HG03439 (cell line): ENCODE measurements around the gene ARVCF.
A peak's percentile ranks its signal among the peaks of the same experiment; 100 is the strongest.
"Not testable (repeated sequence)": the region's sequence is repeated elsewhere in the genome, so short reads cannot be mapped to it uniquely, and the experiment has no call there.

Experiments used
- ATAC-seq: cut with Tn5 transposase; IDR thresholded peaks from one replicate; pipeline ENCODE4 v1.9.1; 2021; ENCODE audit warnings: mild to moderate bottlenecking, moderate library complexity; ENCODE audit not compliant: unreplicated experiment

Gene ARVCF

GRCh38 chr22:19941365-19942082 lies 75.1 kb downstream of the ARVCF start, which contains the start of the genes COMT and TXNRD2:
COMT (plus strand) TSS chr22:19941772; CDS start chr22:19962527, 20,755 bp downstream.
TXNRD2 (minus strand) TSS chr22:19941818; CDS start chr22:19941803, 15 bp downstream.
- ATAC-seq = peak; percentile 57

GRCh38 chr22:19940536-19941364 lies 75.9 kb downstream of the ARVCF start:
- no peak for ATAC-seq

DNA sequence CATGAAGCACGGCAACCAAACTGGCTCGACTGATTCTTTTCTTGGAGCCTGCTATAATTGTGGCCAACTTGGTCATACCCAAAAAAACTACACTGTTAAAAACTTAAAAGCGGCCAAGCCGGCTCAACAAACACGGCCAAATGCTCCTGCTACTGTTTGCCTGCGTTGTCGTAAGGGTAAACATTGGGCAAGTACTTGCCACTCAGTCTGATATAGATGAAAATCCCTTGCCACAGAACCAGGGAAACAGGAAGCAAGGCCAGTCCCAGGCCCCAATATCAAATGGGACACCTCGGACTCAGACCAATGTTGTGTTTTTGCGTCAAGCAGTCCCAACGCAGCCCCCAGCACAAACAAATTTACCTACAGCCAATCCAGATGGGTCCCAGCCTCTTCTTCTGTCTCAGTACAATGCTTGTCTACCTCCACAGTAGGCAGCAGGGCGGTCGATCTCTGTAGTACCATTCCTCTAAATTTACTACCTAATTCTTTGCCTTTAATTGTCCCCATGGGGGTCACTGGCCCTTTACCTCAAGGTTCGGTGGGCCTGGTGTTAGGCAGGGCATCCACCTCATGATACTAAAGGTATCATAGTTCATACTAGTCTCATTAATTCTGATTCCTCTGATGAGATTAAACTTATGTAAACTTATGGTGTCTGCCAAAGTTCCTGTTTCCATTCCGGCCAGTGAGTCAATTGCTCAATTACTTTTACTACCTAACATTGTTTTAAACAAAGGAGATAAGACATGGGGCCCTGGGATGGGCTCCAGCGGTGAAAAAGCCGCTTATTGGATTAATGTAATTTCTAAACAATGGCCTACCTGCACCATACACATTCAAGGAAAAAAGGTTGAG lies 78.8 kb downstream of the ARVCF start:
- no peak for ATAC-seq

GRCh38 chr22:19936513-19936912 lies 80.1 kb downstream of the ARVCF start:
- no peak for ATAC-seq

GRCh38 chr22:19935123-19935718 lies 81.4 kb downstream of the ARVCF start:
- ATAC-seq = not testable (repeated sequence)

DNA sequence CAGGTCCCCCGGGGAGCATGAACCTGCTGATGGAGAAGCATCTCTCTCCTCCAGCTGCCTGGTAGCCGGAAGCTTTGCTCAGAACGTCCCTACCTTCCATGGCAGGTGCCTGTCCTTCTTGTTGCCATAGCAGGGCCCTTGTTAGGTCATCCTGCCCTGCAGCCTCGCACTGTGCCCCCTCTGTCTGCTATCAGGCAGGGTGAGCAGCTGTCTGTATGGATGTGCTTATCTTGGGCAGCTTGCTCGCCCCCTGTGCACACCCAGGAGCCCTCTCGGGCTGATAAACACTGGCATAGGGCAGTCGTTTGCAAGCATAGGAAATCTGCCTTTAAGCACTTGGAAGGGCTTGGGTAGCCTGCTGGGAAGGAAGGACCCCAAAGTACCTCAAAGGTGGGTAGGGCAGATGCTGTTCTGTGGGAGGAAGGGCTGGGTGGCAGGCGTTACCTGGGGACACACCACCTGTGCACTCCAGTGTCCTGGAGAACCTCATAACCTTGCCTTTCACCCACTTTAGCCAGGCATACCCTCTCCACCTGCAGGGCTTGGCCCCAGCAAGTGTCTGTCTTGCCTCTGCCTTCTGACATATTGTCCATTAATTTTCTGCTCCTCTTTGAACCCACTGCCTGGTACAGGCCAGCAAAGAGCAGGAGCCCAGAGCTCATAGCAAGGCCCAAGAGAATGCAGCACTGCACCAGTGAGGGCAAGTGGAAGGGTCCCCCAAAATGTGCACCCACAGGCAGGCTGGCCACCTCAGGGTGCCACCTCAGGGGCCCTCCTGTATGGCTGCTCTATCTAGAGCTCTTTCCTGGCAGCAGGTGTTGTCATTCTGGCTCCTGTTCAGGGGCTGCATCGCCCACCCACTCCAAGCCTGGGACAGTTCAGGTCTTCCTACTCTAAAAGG lies 83.0 kb downstream of the ARVCF start:
- no peak for ATAC-seq

DNA sequence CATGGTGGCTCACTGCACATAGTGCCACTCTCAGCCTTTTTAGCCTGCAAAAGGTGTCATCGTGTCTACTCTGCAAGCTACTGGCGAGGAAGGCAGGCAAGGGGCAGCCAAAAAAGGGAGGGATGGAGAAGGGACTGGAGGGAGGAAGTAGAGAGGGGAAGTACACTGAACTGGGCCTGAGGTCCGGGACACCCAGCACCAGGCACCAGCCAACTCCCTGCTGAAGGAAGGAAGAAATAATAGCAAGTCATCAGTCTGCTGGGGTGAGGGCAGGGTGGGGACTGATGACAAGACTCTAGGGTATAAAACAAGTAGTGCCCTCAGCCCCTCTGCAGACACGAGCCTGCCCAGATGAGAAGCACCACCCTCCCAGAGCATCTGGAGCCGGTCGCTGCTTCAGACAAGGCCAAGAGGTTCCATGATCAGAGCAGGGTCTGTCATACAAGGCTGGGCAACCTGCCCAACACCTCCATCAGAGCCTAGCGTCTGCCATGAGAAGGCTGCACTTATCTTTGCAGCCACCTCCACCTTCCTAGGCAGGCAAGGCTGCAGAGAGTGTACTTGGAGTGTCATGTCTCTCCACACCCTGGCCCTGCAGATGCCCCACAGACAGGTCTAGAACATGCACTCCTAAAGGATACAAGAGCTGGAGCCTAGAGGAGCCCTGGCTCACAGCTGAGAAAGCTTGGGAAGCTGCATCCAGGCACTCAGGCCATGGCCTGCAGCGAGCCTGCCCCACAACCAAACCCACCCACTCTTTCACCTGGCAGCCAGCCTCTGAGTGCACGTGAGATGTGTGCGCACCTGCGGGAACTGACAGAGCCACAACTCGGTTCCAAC lies 84.0 kb downstream of the ARVCF start:
- no peak for ATAC-seq

DNA sequence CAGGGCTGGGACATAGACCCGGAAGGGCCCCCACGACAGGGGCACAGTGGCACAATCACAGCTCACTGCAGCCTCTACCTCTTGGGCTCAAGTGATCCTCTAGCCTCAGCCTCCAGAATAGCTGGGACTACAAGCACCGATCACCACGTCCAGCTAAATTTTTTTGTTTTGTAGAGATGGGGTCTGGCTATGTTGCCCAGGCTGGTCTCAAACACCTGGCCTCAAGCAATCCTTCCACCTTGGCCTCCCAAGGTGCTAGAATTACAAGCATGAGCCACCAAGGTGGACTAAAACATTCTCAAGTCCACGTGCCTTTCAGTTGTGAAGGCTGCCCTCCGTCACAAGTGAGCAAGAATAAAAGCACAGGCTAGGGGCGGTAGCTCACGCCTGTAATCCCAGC lies 85.1 kb downstream of the ARVCF start:
- ATAC-seq = no peak

GRCh38 chr22:19930551-19931486 lies 85.8 kb downstream of the ARVCF start:
- ATAC-seq = no peak

DNA sequence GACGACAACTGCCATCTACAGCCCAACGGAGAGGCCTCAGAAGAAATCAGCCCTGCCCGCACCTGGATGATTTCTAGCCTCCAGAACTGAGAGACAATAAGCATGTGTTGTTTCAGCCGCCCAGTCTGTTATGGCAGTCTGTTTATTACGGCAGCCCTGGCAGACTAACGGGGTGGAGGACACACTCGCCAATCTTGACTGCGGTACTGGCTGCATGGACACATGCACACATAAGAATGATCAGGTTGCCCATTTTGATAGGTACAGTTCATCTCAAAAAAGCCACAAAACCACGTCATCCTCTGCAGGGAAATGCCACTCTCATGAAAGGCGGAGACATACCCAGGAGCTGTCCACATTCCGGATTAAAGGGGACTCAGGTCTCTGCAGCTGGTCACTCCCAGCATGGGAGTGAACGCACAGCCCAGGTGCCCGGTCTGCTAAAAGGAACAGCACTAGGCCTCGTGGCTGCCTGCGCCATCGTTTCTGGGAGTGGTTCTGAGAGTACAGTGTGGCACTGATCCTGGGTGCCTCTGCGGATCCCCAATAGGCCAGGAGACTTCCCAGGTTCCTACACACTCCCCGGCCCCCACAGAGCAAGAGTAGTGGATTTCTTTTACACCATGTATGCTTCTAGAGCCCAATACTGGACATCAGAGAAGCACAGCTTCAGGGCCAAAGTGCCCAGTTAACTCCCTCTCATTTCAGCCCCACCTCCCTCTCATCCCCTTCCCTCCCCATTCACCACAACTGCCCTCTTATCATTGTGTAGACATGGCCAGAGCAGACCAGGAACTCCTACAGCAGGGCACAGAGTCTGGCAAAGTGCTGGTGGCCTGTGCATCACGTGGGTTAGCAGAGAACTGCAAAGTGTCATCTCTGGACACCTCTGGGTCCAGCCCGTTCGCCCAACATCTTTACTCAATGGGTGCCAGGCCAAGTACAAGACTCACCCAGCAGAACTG lies 86.8 kb downstream of the ARVCF start:
- no peak for ATAC-seq

DNA sequence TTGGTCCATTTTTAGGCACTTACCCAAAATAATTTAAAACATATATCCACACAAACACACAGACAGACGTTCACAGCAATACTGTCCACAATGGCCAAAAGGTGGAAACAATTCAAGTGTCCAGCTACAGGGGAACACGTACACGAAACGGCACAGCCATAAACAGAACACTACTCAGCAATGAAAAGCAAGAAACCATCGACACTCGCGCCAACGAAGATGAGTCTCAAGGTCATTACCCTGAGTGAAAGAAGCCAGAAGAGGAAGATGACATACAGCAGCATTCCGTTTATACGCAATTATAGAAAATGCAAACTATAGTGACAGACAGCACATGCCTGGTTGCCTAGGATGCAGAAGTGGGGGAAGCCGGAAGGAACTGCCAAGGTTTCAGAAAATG lies 88.4 kb downstream of the ARVCF start:
- ATAC-seq = no peak

DNA sequence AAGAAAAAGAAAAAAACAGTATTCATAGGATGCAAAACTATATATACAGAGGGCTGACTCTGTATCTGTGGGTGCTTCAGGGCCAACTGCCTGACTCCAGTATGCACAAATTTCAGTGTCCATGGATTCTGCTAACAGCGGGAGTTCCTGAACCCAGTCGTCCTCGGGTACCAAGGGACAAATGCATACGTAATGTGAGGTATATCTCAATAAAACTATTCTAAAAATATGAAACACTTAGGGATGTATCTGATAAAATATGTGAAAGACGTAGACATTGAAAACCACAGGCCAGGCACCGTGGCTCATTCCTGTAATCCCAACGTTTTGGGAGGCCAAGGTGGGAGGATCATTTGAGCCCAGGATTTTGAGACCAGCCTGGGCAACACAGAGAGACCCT lies 88.9 kb downstream of the ARVCF start:
- no peak for ATAC-seq

DNA sequence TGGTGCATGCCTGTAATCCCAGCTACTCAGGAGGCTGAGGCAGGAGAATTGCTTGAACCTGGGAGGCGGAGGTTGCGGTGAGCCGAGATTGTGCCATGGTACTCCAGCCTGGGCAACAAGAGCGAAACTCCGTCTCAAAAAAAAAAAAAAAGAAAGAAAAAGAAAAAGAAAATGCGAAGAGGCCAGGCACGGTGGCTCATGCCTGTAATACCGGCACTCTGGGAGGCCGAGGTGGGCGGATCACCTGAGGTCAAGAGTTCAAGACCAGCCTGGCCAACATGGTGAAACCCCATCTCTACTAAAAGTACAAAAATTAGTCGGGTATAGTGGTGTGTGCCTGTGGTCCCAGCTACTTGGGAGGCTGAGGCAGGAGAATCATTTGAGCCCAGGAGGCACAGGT lies 90.6 kb downstream of the ARVCF start:
- not testable (repeated sequence) for ATAC-seq

DNA sequence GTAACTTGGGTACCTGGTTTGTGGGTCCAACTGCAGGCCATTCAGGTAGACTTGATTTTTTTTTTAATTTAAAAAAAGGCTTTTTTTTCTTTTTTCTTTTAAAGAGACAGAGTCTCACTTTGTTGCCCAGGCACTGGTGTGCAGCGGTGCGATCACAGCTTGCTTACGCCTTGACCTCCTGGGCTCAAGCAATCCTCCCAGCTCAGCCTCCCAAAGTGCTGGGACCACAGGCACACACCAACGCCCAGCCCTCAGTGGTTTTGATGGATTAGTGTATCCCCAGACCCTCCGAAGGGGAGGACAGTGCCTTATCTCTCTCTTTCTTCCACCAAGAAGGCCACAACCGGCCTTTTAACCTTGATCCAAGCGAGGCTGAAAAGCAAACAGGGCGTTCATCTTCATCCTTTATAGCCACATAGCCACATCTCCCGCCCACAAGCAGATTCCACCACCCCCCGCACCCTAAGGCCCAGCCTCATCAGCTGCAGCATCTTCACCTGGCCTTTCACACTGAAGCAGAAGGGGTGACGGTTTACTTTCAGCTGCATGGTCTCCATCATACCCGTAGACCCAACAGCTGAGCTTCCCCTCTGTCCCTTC lies 92.6 kb downstream of the ARVCF start:
- no peak for ATAC-seq

DNA sequence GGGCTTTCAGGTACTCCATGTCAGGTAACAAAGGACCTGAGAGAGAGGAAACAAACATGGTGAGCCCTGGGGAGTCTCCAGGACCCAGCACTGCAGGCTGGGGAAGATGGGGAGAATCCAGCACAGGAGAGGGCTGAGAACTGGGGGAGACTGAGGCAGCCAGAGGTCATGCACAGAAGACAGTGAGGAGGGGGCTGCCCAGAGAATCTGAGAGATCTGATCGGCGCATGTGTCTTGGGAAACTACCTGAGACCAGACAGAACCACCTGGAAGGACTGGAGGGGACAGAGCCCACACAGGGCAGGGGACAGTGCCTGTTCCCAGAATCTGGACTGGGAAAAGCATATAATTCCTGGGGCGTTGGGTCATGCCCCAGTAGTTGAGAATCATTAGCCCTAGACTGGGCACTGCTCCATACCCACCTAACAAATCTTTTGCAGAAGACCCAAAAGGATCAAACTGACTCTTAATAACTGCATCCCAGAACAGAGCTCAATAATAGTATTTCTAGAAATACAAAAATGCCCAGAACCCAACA lies 95.0 kb downstream of the ARVCF start:
- no peak for ATAC-seq
